SU-DHL-6 (cell line): Measurements from ENCODE around the gene ZDHHC16.

Experiments
- H2AFZ ChIP-seq: fragments of 200-600 bp; sonication (generic); 2 replicates; pipeline ENCODE4 v1.6.1; 2014; ENCODE audit warnings: low read depth, mild to moderate bottlenecking, moderate library complexity, mixed read lengths, antibody characterized with exemption, low read length; ENCODE audit not compliant: severe bottlenecking
- H3F3A ChIP-seq: fragments of 200-600 bp; shearing (Covaris generic); 2 replicates; pipeline ENCODE4 v1.6.0; 2016; ENCODE audit warnings: antibody characterized with exemption, mild to moderate bottlenecking; ENCODE audit not compliant: insufficient read depth
- H3K27ac ChIP-seq: fragments of 200-600 bp; sonication (generic); 2 replicates; pipeline ENCODE4 v1.5.1; 2016; ENCODE audit warnings: low read depth, mild to moderate bottlenecking, low read length, moderate library complexity, mixed read lengths
- H3K27me3 ChIP-seq: fragments of 200-600 bp; sonication (generic), shearing (Covaris generic); 2 replicates; pipeline ENCODE4 v1.6.0; 2014; ENCODE audit warnings: mild to moderate bottlenecking, low read length
- H3K36me3 ChIP-seq: fragments of 200-600 bp; sonication (generic); 2 replicates; pipeline ENCODE4 v1.6.1; 2014; ENCODE audit warnings: mild to moderate bottlenecking, low read length, mixed read lengths
- H3K4me2 ChIP-seq: fragments of 300-600, 200-600 bp; shearing (Covaris generic), sonication (generic); 2 replicates; pipeline ENCODE4 v1.6.0; 2014; ENCODE audit warnings: low read length, low read depth, mild to moderate bottlenecking; ENCODE audit not compliant: poor library complexity, severe bottlenecking
- H3K4me3 ChIP-seq: fragments of 200-600 bp; sonication (generic); 2 replicates; pipeline ENCODE4 v1.5.1; 2014; ENCODE audit warnings: antibody characterized with exemption, low read length, mild to moderate bottlenecking, mixed read lengths; ENCODE audit not compliant: insufficient read depth, poor library complexity, severe bottlenecking
- H3K79me2 ChIP-seq: fragments of 200-600 bp; sonication (generic); 2 replicates; pipeline ENCODE4 v1.6.1; 2014; ENCODE audit warnings: mild to moderate bottlenecking, low read length, moderate library complexity; ENCODE audit not compliant: insufficient read depth
- H3K9ac ChIP-seq: fragments of 200-600 bp; sonication (generic); 2 replicates; pipeline ENCODE4 v1.7.0; 2014; ENCODE audit warnings: mild to moderate bottlenecking, low read length
- H3K9me2 ChIP-seq: fragments of 200-600 bp; sonication (generic); replicated peaks from 2 replicates; pipeline ENCODE4 v1.6.1; 2014; ENCODE audit warnings: low read length; ENCODE audit not compliant: insufficient read depth
- H3K9me3 ChIP-seq: fragments of 200-600 bp; sonication (generic); 2 replicates; pipeline ENCODE4 v1.6.1; 2014; ENCODE audit warnings: low read length, mixed read lengths; ENCODE audit not compliant: insufficient read depth
- H4K20me1 ChIP-seq: fragments of 200-600 bp; sonication (generic); 2 replicates; pipeline ENCODE4 v1.6.1; 2014; ENCODE audit warnings: low read depth, mild to moderate bottlenecking, antibody characterized with exemption, low read length, moderate library complexity, mixed read lengths
- EZH2phosphoT487 ChIP-seq: fragments of 200-600 bp; sonication (generic), shearing (Covaris generic); conservative IDR thresholded peaks from 2 replicates; pipeline ENCODE4 v1.6.1; 2018; ENCODE audit warnings: mild to moderate bottlenecking, antibody characterized with exemption, low read length, moderate library complexity, mixed read lengths
- TF ChIP-seq, protein P1 (sequence below): fragments of 200-600 bp; sonication (generic); IDR thresholded peaks from one replicate; pipeline ENCODE4 v1.5.1; 2017; ENCODE audit warnings: antibody characterized with exemption, mild to moderate bottlenecking, low read length, moderate library complexity; ENCODE audit not compliant: insufficient read depth, poor library complexity, severe bottlenecking

ZDHHC16 gene

DNA sequence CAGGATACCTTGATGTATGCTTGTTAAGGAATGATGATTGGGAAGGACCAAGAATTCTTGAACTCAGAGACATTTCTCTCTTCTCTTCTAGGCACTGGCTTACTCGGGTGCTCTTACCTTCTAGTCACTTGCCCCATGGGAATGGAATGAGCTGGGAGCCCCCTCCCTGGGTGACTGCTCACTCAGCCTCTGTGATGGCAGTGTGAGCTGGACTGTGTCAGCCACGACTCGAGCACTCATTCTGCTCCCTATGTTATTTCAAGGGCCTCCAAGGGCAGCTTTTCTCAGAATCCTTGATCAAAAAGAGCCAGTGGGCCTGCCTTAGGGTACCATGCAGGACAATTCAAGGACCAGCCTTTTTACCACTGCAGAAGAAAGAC lies 10.7 kb downstream of the ZDHHC16 start:
- H3K36me3 ChIP-seq: peaks cover 14% of the 10 kb centered on the region; the same call in 1 of the 2 replicates
- no peaks in the 10 kb centered on the region for H3K79me2 ChIP-seq
- H3K4me2 ChIP-seq: no peak overlapping the region
- TF ChIP-seq EZH2phosphoT487: no peak
- TF ChIP-seq, protein P1, sequence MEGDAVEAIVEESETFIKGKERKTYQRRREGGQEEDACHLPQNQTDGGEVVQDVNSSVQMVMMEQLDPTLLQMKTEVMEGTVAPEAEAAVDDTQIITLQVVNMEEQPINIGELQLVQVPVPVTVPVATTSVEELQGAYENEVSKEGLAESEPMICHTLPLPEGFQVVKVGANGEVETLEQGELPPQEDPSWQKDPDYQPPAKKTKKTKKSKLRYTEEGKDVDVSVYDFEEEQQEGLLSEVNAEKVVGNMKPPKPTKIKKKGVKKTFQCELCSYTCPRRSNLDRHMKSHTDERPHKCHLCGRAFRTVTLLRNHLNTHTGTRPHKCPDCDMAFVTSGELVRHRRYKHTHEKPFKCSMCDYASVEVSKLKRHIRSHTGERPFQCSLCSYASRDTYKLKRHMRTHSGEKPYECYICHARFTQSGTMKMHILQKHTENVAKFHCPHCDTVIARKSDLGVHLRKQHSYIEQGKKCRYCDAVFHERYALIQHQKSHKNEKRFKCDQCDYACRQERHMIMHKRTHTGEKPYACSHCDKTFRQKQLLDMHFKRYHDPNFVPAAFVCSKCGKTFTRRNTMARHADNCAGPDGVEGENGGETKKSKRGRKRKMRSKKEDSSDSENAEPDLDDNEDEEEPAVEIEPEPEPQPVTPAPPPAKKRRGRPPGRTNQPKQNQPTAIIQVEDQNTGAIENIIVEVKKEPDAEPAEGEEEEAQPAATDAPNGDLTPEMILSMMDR: no peak
- no peak overlapping the region for H3K4me3 ChIP-seq
- no peak overlapping the region for H3K9ac ChIP-seq
- no peaks in the 10 kb centered on the region for H4K20me1 ChIP-seq
- H3K9me3 ChIP-seq: no peaks in the 10 kb centered on the region
- no peaks in the 10 kb centered on the region for H3K9me2 ChIP-seq
- no peaks in the 10 kb centered on the region for H3K27me3 ChIP-seq
- no peaks in the 10 kb centered on the region for H3F3A ChIP-seq
- no peak overlapping the region for H3K27ac ChIP-seq
- no peak overlapping the region for H2AFZ ChIP-seq

DNA sequence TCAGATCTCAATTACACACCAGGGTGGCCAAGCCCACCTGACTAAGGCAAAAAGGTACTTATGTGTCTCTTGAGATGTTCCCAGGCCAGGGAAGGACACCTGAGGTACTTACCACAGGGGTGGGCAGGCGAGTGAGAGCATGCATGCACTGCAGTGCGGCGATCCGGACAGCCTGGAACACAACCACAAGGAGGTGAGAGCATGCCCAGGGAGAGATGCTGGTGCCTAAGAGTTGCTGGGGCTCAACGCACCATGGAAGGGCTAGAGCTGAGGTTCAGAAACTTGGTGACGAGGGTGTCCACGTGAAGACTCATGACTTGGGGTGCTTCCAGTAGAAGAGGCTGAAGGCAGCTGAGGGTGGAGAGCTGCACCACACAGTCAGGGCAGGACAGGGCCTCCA lies 13.1 kb downstream of the ZDHHC16 start:
- H3K27me3 ChIP-seq: no peaks in the 10 kb centered on the region
- no peak overlapping the region for H3K27ac ChIP-seq
- H3K4me3 ChIP-seq: no peak overlapping the region
- no peaks in the 10 kb centered on the region for H3K9me3 ChIP-seq
- TF ChIP-seq EZH2phosphoT487: no peak
- TF ChIP-seq, protein P1: no peak
- no peak overlapping the region for H2AFZ ChIP-seq
- no peaks in the 10 kb centered on the region for H4K20me1 ChIP-seq
- no peaks in the 10 kb centered on the region for H3K79me2 ChIP-seq
- H3K4me2 ChIP-seq: no peak overlapping the region
- peaks cover 6% of the 10 kb centered on the region; the same call in 1 of the 2 replicates for H3F3A ChIP-seq
- peaks cover 23% of the 10 kb centered on the region; the same call in 1 of the 2 replicates for H3K36me3 ChIP-seq
- H3K9me2 ChIP-seq: no peaks in the 10 kb centered on the region
- H3K9ac ChIP-seq: no peak overlapping the region

DNA sequence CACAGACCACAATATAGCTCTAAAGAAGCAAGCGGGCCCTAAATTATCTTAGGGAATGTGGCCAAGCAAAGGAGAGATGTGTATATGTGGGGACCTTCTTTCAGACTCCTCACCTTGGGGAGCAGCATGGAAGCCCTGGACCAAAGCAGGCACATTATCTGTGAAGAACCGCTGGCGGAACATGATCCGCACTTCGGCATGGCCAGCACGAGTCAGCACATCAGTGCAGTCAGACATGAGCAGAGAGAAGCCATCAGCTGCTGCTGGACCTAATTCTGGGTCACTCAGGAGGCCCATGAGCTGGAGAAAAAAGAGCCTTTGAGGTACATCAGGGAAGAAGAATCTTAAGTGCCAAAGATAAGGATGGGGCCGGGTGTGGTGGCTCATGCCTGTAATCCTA lies 14.0 kb downstream of the ZDHHC16 start:
- Histone ChIP-seq H3K9me2 (no peaks in the 10 kb centered on the region), H3K79me2 (no peaks in the 10 kb centered on the region), H3K27ac (no peak overlapping the region), H2AFZ (no peak overlapping the region), H3K9me3 (no peaks in the 10 kb centered on the region), H3K9ac (no peak overlapping the region), H4K20me1 (no peaks in the 10 kb centered on the region), H3K4me2 (no peak overlapping the region), H3K36me3 (peaks cover 23% of the 10 kb centered on the region; the same call in 1 of the 2 replicates), H3K4me3 (no peak overlapping the region), H3K27me3 (no peaks in the 10 kb centered on the region), H3F3A (peaks cover 10% of the 10 kb centered on the region; the same call in 1 of the 2 replicates)
- TF ChIP-seq, protein P1: no peak
- no peak for TF ChIP-seq EZH2phosphoT487
